Large intestine (tissue), 3 donors: Measurements from ENCODE around the gene ZSCAN5B. TPM values are rescaled to one million over a fixed set of nuclear protein-coding genes. Genes with fewer than 3 reads are reported as not detected.
"Not testable (repeated sequence)": the region's sequence is repeated elsewhere in the genome, so short reads cannot be mapped to it uniquely, and the experiment has no call there.

Experiments
- DNase-seq, 2 donors: peaks; one replicate each; pipeline versions ENCODE4 v3.0.0 to v3.0.0-alpha.2; 2013
- H3K27ac ChIP-seq: one replicate; pipeline ENCODE4 v1.5.1; 2013; ENCODE audit warnings: low read length
- H3K27me3 ChIP-seq: 2 replicates; pipeline ENCODE4 v1.6.1; 2013; ENCODE audit warnings: low read length; ENCODE audit not compliant: control insufficient read depth, insufficient read depth
- H3K36me3 ChIP-seq: 2 replicates; pipeline ENCODE4 v1.6.1; 2013; ENCODE audit warnings: low read length; ENCODE audit not compliant: control insufficient read depth, insufficient read depth
- H3K4me1 ChIP-seq: one replicate; pipeline ENCODE4 v1.6.1; 2013; ENCODE audit warnings: low read length; ENCODE audit not compliant: control insufficient read depth, insufficient read depth
- H3K4me3 ChIP-seq: one replicate; pipeline ENCODE4 v1.5.1; 2013; ENCODE audit warnings: low read length
- H3K9me3 ChIP-seq: one replicate; pipeline ENCODE4 v1.6.1; 2013; ENCODE audit warnings: mild to moderate bottlenecking, low read depth, low read length, moderate library complexity; ENCODE audit not compliant: control insufficient read depth
- WGBS: methylation state at CpG from one replicate; pipeline ENCODE4 v1.1.5; 2013; ENCODE audit warnings: low lambda C conversion rate; ENCODE audit not compliant: insufficient coverage; 5-methylcytosine and 5-hydroxymethylcytosine counted together
- polyA plus RNA-seq: library from polyadenylated mRNA; unstranded; fragments of 120-200 nt; gene quantifications from one replicate; pipeline ENCODE4 v1.2.1, GENCODE V29; 2013

Gene ZSCAN5B
- polyA plus RNA-seq, 1 donor: 0.04 TPM

DNA sequence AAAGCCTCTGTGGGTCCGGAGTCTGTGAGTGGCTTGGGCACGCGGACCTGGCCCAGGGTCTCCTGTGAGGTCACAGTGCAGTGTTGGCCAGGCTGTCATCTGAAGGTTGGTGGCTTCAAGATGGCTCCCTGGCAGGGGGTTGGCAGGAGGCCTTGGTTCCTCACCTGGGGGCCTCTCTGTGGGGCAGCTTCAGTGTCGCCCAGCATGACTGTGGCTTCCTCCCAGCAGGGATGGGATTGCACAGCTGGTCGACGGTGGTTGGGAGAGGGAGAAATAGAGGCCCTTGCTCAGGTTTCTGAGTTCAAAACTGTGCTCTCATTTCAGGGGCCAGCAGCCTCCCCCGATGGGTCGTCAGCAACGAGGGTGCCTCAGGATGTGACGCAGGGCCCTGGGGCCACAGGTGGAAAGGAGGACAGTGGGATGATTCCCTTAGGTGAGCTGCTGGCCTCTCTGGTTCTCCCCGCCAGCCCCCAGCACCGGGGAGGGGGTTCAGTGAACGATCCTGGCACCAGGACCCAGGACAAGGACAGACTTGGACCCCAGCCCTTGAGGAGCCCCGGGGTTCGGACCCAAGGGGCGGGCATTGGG is 39.3 kb downstream of the ZSCAN5B start:
- DNase-seq: no peak
- WGBS: no CpG with 5 or more reads among the region's 16 CpGs
- Histone ChIP-seq H3K36me3 (peaks cover 48% of the 10 kb centered on the region), H3K27me3 (no peaks in the 10 kb centered on the region), H3K4me1 (no peaks in the 10 kb centered on the region), H3K27ac (no peak overlapping the region), H3K4me3 (no peak overlapping the region), H3K9me3 (no peaks in the 10 kb centered on the region)

DNA sequence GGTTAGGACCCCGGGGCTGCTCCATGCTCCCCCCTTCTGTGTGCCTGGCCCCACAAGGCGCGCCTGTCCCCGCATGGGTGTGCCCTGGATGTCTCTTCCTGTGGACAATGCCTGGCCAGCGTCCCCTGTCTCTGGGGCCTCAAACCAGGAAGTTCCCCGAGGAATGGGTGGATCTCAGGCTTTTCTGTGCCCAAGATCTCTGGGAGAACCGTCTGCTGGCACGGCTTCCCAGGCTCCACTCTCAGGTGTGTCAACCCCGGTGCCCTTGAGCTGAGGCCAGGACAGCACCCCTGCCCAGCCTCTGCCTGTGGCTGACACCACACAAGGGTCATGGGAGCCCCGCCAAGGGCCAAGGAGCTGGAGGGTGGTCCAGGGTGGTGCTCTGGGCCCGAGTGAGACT is 40.8 kb downstream of the ZSCAN5B start:
- peaks cover 48% of the 10 kb centered on the region for H3K36me3 ChIP-seq
- H3K9me3 ChIP-seq: no peaks in the 10 kb centered on the region
- H3K4me3 ChIP-seq: no peak overlapping the region
- DNase-seq: no peak
- H3K4me1 ChIP-seq: peaks cover 5% of the 10 kb centered on the region
- H3K27ac ChIP-seq: no peak overlapping the region
- WGBS: no CpG with 5 or more reads among the region's 11 CpGs
- H3K27me3 ChIP-seq: no peaks in the 10 kb centered on the region

DNA sequence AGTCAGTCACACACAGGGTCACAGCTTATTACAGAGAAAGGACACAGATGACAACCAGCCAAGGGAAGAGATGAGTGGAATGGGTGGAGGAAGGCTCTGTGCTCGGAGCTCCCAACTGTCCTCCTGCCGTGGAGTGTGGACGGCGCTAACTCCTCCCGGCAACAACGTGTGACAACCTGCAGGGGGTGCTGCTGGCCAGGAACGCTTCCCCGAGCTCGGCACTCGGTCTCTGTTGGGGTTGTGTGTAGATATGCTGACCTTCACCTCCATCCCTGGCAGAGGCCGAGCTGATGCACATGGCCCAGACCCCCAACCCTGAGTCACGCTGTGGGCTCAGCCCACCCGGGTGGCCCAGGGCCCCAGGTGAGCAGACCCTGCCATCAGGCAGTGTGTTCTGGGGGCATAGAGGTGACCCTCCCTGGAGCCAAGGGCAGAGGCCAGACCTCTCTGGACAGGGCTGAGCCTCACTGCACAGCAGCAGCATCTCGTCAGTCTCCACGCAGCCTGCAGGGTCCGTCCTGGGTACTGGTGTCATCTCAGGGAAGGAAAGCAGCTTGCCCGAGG is 42.4 kb downstream of the ZSCAN5B start:
- Histone ChIP-seq H3K4me3 (no peak overlapping the region), H3K9me3 (no peaks in the 10 kb centered on the region), H3K4me1 (peaks cover 5% of the 10 kb centered on the region), H3K36me3 (peaks cover 38% of the 10 kb centered on the region), H3K27me3 (no peaks in the 10 kb centered on the region), H3K27ac (no peak overlapping the region)
- DNase-seq: no peak
- WGBS: no CpG with 5 or more reads among the region's 17 CpGs

DNA sequence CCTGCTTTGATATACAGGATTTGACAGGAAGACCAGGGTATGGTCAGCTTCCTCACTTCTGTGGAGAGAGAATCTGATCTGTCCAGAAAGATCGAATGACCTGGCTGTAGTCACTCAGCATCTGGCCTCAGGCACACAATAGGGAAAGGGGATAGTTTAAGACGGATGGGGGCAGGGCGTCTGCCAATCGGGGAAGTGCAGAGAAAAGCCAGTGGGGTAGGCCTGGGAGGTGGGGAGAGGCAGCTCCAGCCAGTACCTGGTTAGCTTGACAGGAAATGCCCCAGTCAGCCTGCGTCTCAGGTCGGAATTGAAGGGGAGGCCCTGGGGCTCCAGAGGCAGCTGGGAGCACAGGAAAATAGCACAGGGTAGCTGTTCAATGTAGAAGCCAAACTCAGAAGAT is 44.1 kb downstream of the ZSCAN5B start:
- Histone ChIP-seq H3K27ac (no peak overlapping the region), H3K4me1 (peaks cover 5% of the 10 kb centered on the region), H3K27me3 (no peaks in the 10 kb centered on the region), H3K36me3 (peaks cover 42% of the 10 kb centered on the region), H3K9me3 (no peaks in the 10 kb centered on the region), H3K4me3 (no peak overlapping the region)
- WGBS: no CpG with 5 or more reads among the region's 6 CpGs
- no peak for DNase-seq

DNA sequence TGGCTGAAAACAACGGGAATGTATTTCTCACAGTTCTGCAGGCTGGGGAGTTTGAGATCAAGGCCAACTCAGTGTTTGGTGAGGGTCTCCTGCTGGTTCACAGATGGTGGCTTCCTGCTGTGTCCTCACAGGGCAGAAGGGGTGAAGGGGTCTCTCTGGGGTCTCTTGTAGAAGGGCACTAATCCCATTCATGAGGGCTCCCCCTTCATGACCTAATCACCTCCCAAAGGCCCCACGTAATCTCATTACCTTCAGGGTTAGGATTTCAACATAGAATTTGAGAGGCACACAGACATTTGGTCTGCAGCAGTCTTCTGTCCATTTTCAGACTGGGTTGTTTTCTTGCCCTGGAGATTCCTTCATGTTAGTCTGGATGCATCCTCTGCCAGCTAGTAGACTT is 44.9 kb downstream of the ZSCAN5B start:
- H3K36me3 ChIP-seq: peaks cover 44% of the 10 kb centered on the region
- no CpG with 5 or more reads among the region's 2 CpGs for WGBS
- no peak for DNase-seq
- H3K27me3 ChIP-seq: no peaks in the 10 kb centered on the region
- peaks cover 5% of the 10 kb centered on the region for H3K4me1 ChIP-seq
- H3K9me3 ChIP-seq: no peaks in the 10 kb centered on the region
- H3K4me3 ChIP-seq: no peak overlapping the region
- H3K27ac ChIP-seq: no peak overlapping the region

DNA sequence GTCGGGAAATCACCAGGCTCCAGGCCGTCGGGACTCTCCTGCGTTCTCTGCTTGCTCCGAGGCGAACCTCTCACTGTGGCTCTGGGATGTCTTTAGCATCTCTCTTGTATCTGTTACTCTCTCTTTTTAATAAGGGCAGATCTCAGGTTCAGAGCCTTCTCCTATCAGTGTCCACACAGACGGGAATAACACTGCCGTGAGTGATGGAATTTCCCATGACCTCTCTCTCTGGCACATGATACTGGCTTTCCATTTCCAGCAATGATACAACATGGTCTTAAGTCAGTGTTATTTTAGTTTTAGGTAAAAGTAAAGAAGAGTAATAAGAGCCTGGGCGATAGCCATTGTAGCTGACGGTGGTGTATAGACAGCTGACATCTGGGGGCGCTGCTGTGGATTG is 47.2 kb downstream of the ZSCAN5B start:
- peaks cover 5% of the 10 kb centered on the region for H3K4me1 ChIP-seq
- no peak overlapping the region for H3K27ac ChIP-seq
- peaks cover 42% of the 10 kb centered on the region for H3K36me3 ChIP-seq
- H3K4me3 ChIP-seq: no peak overlapping the region
- H3K9me3 ChIP-seq: no peaks in the 10 kb centered on the region
- WGBS: no CpG with 5 or more reads among the region's 11 CpGs
- no peak for DNase-seq
- H3K27me3 ChIP-seq: no peaks in the 10 kb centered on the region

DNA sequence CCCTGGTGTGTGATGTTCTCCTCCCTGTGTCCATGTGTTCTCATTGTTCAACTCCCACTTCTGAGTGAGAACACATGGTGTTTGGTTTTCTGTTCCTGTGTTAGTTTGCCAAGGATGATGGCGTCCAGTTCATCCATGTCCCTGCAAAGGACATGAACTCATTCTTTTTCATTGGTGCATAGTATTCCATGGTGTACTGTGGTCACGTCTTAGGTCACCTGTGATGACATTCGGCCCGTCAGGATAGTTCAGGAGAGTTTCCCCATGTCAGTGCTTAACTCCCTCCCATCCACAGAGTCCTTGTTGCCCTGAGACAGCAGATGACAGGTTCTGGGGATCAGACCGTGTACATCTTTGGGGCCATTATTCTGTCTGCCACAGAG is 47.9 kb downstream of the ZSCAN5B start:
- H3K27me3 ChIP-seq: no peaks in the 10 kb centered on the region
- H3K4me3 ChIP-seq: no peak overlapping the region
- no peaks in the 10 kb centered on the region for H3K9me3 ChIP-seq
- no peak overlapping the region for H3K27ac ChIP-seq
- H3K4me1 ChIP-seq: peaks cover 7% of the 10 kb centered on the region
- WGBS: no CpG with 5 or more reads among the region's 5 CpGs
- no peak for DNase-seq
- peaks cover 35% of the 10 kb centered on the region for H3K36me3 ChIP-seq

DNA sequence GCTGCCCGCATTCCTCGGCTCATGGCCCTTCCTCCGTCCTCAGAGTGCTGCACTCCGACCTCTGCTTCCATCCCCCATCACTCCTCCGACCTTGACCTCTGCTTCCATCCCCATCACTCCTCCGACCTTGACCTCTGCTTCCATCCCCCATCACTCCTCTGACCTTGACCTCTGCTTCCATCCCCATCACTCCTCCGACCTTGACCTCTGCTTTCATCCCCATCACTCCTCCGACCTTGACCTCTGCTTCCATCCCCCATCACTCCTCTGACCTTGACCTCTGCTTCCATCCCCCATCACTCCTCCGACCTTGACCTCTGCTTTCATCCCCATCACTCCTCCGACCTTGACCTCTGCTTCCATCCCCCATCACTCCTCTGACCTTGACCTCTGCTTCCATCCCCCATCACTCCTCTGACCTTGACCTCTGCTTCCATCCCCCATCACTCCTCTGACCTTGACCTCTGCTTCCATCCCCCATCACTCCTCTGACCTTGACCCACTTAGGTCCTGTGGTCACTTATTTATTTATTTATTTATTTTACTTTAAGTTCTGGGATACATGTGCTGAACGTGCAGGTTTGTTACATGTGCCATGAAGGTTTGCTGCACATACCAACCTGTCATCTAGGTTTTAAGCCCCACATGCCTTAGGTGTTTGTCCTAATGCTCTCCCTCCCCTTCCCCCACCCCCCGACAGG is 48.5 kb downstream of the ZSCAN5B start:
- H3K27me3 ChIP-seq, H3K9me3 ChIP-seq, H3K27ac ChIP-seq, H3K4me3 ChIP-seq, DNase-seq: not testable (repeated sequence)
- Histone ChIP-seq H3K4me1 (peaks cover 12% of the 10 kb centered on the region), H3K36me3 (peaks cover 32% of the 10 kb centered on the region)
- WGBS: 100% methylated on average over 2 of the region's 12 CpGs

DNA sequence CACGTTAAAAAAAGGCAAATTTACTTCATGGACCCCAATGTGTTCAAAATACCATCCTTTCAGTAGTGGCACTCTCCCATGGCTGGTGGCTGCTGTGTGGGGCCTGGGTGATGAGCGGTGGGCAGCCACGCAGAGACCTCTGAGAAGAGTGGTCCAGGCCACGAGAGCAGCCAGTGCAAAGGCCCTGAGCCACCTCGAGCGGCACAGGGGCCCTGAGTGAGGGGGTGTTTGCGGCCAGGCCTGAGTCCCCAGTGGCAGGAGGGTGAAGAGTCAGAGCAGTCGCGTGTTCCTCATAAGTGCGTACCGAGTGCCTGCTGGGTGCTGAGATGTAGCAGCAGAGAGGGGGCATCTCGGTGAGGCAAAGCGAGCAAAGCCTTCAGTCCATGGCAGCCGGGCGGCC is 49.5 kb downstream of the ZSCAN5B start:
- Histone ChIP-seq H3K36me3 (peaks cover 30% of the 10 kb centered on the region), H3K4me1 (peaks cover 17% of the 10 kb centered on the region), H3K9me3 (no peaks in the 10 kb centered on the region), H3K27ac (no peak overlapping the region), H3K4me3 (no peak overlapping the region), H3K27me3 (no peaks in the 10 kb centered on the region)
- no CpG with 5 or more reads among the region's 15 CpGs for WGBS
- DNase-seq: no peak

DNA sequence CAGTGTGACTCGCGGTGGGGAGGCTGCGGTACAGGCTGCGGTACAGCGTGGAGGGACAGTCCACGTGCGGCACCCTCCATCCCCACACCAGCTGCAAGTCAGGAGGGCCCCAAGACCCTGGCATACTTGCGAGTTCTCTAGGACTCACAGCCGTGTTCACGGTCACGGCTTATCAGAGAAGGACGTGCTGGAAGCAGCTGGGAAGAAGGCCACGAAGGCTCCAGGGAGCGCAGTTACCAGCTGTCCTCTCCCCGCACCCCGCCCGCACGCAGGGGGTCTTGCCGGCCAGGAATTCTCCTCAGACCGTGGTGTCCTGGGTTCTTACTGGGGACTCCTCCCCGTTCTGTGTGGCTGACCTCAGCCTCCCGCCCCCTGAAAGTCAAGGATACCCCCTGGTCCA is 50.3 kb downstream of the ZSCAN5B start:
- Histone ChIP-seq H3K27me3 (no peaks in the 10 kb centered on the region), H3K4me1 (peaks cover 20% of the 10 kb centered on the region), H3K4me3 (no peak overlapping the region), H3K36me3 (peaks cover 30% of the 10 kb centered on the region), H3K9me3 (no peaks in the 10 kb centered on the region), H3K27ac (no peak overlapping the region)
- no CpG with 5 or more reads among the region's 22 CpGs for WGBS
- no peak for DNase-seq

DNA sequence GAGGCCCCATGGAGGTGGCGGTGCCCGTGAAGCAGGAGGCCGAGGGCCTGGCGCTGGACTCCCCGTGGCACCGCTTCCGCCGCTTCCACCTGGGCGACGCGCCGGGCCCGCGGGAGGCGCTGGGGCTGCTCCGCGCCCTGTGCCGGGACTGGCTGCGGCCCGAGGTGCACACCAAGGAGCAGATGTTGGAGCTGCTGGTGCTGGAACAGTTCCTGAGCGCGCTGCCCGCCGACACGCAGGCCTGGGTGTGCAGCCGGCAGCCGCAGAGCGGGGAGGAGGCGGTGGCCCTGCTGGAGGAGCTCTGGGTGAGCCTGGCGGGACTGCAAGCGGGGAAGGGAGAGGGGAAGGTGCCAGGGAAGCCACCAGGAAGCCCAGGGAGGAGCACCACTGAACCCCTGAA is 50.7 kb downstream of the ZSCAN5B start:
- Histone ChIP-seq H3K4me1 (peaks cover 22% of the 10 kb centered on the region), H3K4me3 (no peak overlapping the region), H3K27me3 (no peaks in the 10 kb centered on the region), H3K36me3 (peaks cover 30% of the 10 kb centered on the region), H3K9me3 (no peaks in the 10 kb centered on the region), H3K27ac (no peak overlapping the region)
- WGBS: no CpG with 5 or more reads among the region's 31 CpGs
- no peak for DNase-seq
